Cardiac muscle cell (in vitro differentiated cells and primary cell): ENCODE data around the gene CDRT4. TPM values are rescaled to one million over a fixed set of nuclear protein-coding genes. Genes with fewer than 3 reads are reported as not detected.
"Not testable (repeated sequence)": the region's sequence is repeated elsewhere in the genome, so short reads cannot be mapped to it uniquely, and the experiment has no call there.

Experiments
- DNase-seq, 2 donors: peaks; one replicate each; pipeline versions ENCODE4 v3.0.0 to v3.0.0-alpha.2; 2010 to 2017; ENCODE audit warnings: low read depth in 1 of 2, low spot score in 1 of 2
- H3K27ac ChIP-seq: fragments of 200-600 bp; sonication (generic); 2 replicates; pipeline ENCODE4 v1.5.1; 2016
- H3K27me3 ChIP-seq: fragments of 200-600 bp; sonication (generic); 2 replicates; pipeline ENCODE4 v1.6.0; 2016; ENCODE audit warnings: control low read depth
- H3K36me3 ChIP-seq: fragments of 200-600 bp; sonication (generic); 2 replicates; pipeline ENCODE4 v1.5.1; 2016; ENCODE audit warnings: control low read depth
- H3K4me1 ChIP-seq: fragments of 200-600 bp; sonication (generic); 2 replicates; pipeline ENCODE4 v1.8.1; 2017; ENCODE audit warnings: low read depth, mild to moderate bottlenecking, mixed run types
- H3K4me3 ChIP-seq: fragments of 200-600 bp; sonication (generic); 2 replicates; pipeline ENCODE4 v1.5.1; 2016; ENCODE audit warnings: mild to moderate bottlenecking
- H3K9me3 ChIP-seq: fragments of 200-600 bp; sonication (generic); 2 replicates; pipeline ENCODE4 v1.5.1; 2017; ENCODE audit warnings: low read depth, mild to moderate bottlenecking, control low read depth
- CTCF ChIP-seq: IDR thresholded peaks from 2 replicates; pipeline ENCODE4 v1.5.1; 2012; ENCODE audit warnings: low read depth, mild to moderate bottlenecking, low read length
- polyA plus RNA-seq: library from polyadenylated mRNA; unstranded; fragments of >200 nt; fragmentation: Nextera tagmentation; extraction: Ambion mirVana; gene quantifications from 2 replicates; pipeline ENCODE4 v1.2.1, GENCODE V29; 2016
- total RNA-seq: library from RNA; depleted of rRNA; stranded (reverse); fragments of >200 nt; gene quantifications from 2 replicates; pipeline ENCODE4 v1.2.3, GENCODE V29; 2016

CDRT4 gene
- total and polyA plus RNA-seq, 2 experiments from 2014 or later, result 6.0 to 14.4 TPM

- Histone ChIP-seq H3K4me3 (no peak overlapping the region), H3K4me1 (peaks cover 29% of the 10 kb centered on the region), H3K27me3 (no peaks in the 10 kb centered on the region), H3K9me3 (no peaks in the 10 kb centered on the region), H3K27ac (no peak overlapping the region), H3K36me3 (peaks cover under 1% of the 10 kb centered on the region)
- TF ChIP-seq CTCF, result no peak
- DNase-seq, result no peak
These were observed 24.9 kb downstream of the CDRT4 start for GRCh38 chr17:15442311-15443180.

- H3K27ac ChIP-seq, result no peak overlapping the region
- peaks cover 3% of the 10 kb centered on the region for H3K36me3 ChIP-seq
- DNase-seq, result peak in 1 of 2 donors; percentile 69
- H3K4me3 ChIP-seq, result no peak overlapping the region
- no peaks in the 10 kb centered on the region for H3K9me3 ChIP-seq
- H3K27me3 ChIP-seq, result no peaks in the 10 kb centered on the region
- no peak for TF ChIP-seq CTCF
- H3K4me1 ChIP-seq, result peaks cover 32% of the 10 kb centered on the region
These were observed 26.1 kb downstream of the CDRT4 start for GRCh38 chr17:15441315-15441714.

GRCh38 chr17:15440347-15440746, 27.1 kb downstream of the CDRT4 start:
- Histone ChIP-seq H3K9me3 (no peaks in the 10 kb centered on the region), H3K27me3 (no peaks in the 10 kb centered on the region), H3K36me3 (peaks cover 3% of the 10 kb centered on the region), H3K4me3 (no peak overlapping the region), H3K4me1 (peaks cover 36% of the 10 kb centered on the region), H3K27ac (peak overlapping the region; percentile 83)
- no peak for DNase-seq
- no peak for TF ChIP-seq CTCF

GRCh38 chr17:15439205-15439985, 28.0 kb downstream of the CDRT4 start:
- not testable (repeated sequence) for H3K27me3 ChIP-seq, H3K9me3 ChIP-seq

GRCh38 chr17:15438491-15439105, 28.8 kb downstream of the CDRT4 start:
- DNase-seq, result no peak
- no peak for TF ChIP-seq CTCF
- H3K9me3 ChIP-seq, result no peaks in the 10 kb centered on the region
- peaks cover 49% of the 10 kb centered on the region for H3K4me1 ChIP-seq
- no peak overlapping the region for H3K4me3 ChIP-seq
- H3K36me3 ChIP-seq, result peaks cover 3% of the 10 kb centered on the region
- H3K27ac ChIP-seq, result peak overlapping the region; percentile 83
- no peaks in the 10 kb centered on the region for H3K27me3 ChIP-seq

More at GRCh38 chr17:15439205-15439985, 28.0 kb downstream of the CDRT4 start:
- H3K27ac ChIP-seq, result peak overlapping the region; percentile 83
- H3K36me3 ChIP-seq, H3K4me3 ChIP-seq: not testable (repeated sequence)
- peaks cover 44% of the 10 kb centered on the region for H3K4me1 ChIP-seq
- peak in 1 of 2 donors; percentile 78 for DNase-seq
